Activated naive CD8-positive, alpha-beta T cell treated with anti-CD3 and anti-CD28 coated beads, Interleukin-2, amount 10 ng/mL, durations not matched to agents 7 days and 5 days (primary cell): ENCODE measurements around the gene CHEK2. TPM values are rescaled to one million over a fixed set of nuclear protein-coding genes. Genes with fewer than 3 reads are reported as not detected.
"Not testable (repeated sequence)": the region's sequence is repeated elsewhere in the genome, so short reads cannot be mapped to it uniquely, and the experiment has no call there.

Source experiments
- ATAC-seq: fragments of 150-1000 bp; cut with Tn5 transposase; one replicate; pipeline ENCODE4 v1.10.0; 2021; ENCODE audit warnings: low read depth, moderate library complexity
- POLR2A ChIA-PET: fragments of 350-600 bp; sonication (Branson Sonifier 250); formaldehyde crosslinking; loops from one replicate; lab custom pipeline; 2021; ENCODE audit warnings: antibody characterized with exemption; lab: Charles Lee
- DNase-seq: peaks from one replicate; pipeline ENCODE4 v3.0.0; 2021
- H3K27ac Mint-ChIP-seq: one replicate; pipeline ENCODE4 v1.8.0; 2022; ENCODE audit warnings: mild to moderate bottlenecking, mixed read lengths
- H3K27me3 Mint-ChIP-seq: one replicate; pipeline ENCODE4 v1.8.0; 2022; ENCODE audit warnings: mild to moderate bottlenecking, moderate library complexity, mixed read lengths
- H3K36me3 Mint-ChIP-seq: one replicate; pipeline ENCODE4 v1.8.0; 2021; ENCODE audit warnings: mild to moderate bottlenecking, mixed read lengths
- H3K4me1 Mint-ChIP-seq: one replicate; pipeline ENCODE4 v1.8.0; 2021; ENCODE audit warnings: mixed read lengths
- H3K4me3 Mint-ChIP-seq: one replicate; pipeline ENCODE4 v1.8.0; 2022; ENCODE audit warnings: mild to moderate bottlenecking, moderate library complexity, mixed read lengths
- H3K9me3 Mint-ChIP-seq: one replicate; pipeline ENCODE4 v1.8.0; 2021; ENCODE audit warnings: mixed read lengths
- total RNA-seq, 2 experiments: library from RNA; stranded (reverse); gene quantifications; one replicate each; pipeline ENCODE4 v1.2.3, GENCODE V29; 2021

CHEK2 gene
- total RNA-seq, 2 experiments from 2014 or later: 33.6 to 36.7 TPM

GRCh38 chr22:28663569-28663942 is 78.1 kb downstream of the CHEK2 start:
- H3K36me3 Mint-ChIP-seq, H3K27ac Mint-ChIP-seq, POLR2A ChIA-PET, H3K4me3 Mint-ChIP-seq, ATAC-seq, H3K9me3 Mint-ChIP-seq, DNase-seq, H3K4me1 Mint-ChIP-seq: not testable (repeated sequence)
- H3K27me3 Mint-ChIP-seq: peaks cover 35% of the 10 kb centered on the region

- H3K9me3 Mint-ChIP-seq: no peaks in the 10 kb centered on the region
- no peaks in the 10 kb centered on the region for H3K36me3 Mint-ChIP-seq
- peaks cover 76% of the 10 kb centered on the region for H3K27me3 Mint-ChIP-seq
- H3K4me3 Mint-ChIP-seq: no peak overlapping the region
- ATAC-seq (no peak), DNase-seq (no peak)
- H3K4me1 Mint-ChIP-seq: no peaks in the 10 kb centered on the region
- POLR2A ChIA-PET: no interaction called here
- no peak overlapping the region for H3K27ac Mint-ChIP-seq
These were observed 83.2 kb downstream of the CHEK2 start for GRCh38 chr22:28658448-28658847.

GRCh38 chr22:28656181-28656580 is 85.4 kb downstream of the CHEK2 start:
- no peaks in the 10 kb centered on the region for H3K36me3 Mint-ChIP-seq
- no peak overlapping the region for H3K4me3 Mint-ChIP-seq
- no peak for ATAC-seq
- DNase-seq: no peak
- POLR2A ChIA-PET: no interaction called here
- H3K27me3 Mint-ChIP-seq: peaks cover 78% of the 10 kb centered on the region
- no peaks in the 10 kb centered on the region for H3K9me3 Mint-ChIP-seq
- no peak overlapping the region for H3K27ac Mint-ChIP-seq
- H3K4me1 Mint-ChIP-seq: no peaks in the 10 kb centered on the region

GRCh38 chr22:28650463-28650862 is 91.2 kb downstream of the CHEK2 start:
- Mint-ChIP-seq H3K27me3 (peaks cover 80% of the 10 kb centered on the region), H3K36me3 (no peaks in the 10 kb centered on the region)
- POLR2A ChIA-PET: interaction anchor here (0.6 kb wide), 1 partner anchor 25 kb away, joined by 3 read pairs; no protein-coding TSS in a partner anchor

GRCh38 chr22:28648792-28649191 is 92.8 kb downstream of the CHEK2 start:
- Mint-ChIP-seq H3K4me1 (no peaks in the 10 kb centered on the region), H3K4me3 (no peak overlapping the region), H3K9me3 (no peaks in the 10 kb centered on the region), H3K36me3 (no peaks in the 10 kb centered on the region), H3K27ac (no peak overlapping the region), H3K27me3 (peaks cover 80% of the 10 kb centered on the region)
- POLR2A ChIA-PET: no interaction called here
- DNase-seq (no peak), ATAC-seq (no peak)

More at GRCh38 chr22:28650463-28650862, 91.2 kb downstream of the CHEK2 start:
- Mint-ChIP-seq H3K4me1 (no peaks in the 10 kb centered on the region), H3K9me3 (no peaks in the 10 kb centered on the region), H3K4me3 (no peak overlapping the region), H3K27ac (no peak overlapping the region)
- DNase-seq (no peak), ATAC-seq (no peak)

GRCh38 chr22:28647216-28647615 is 94.4 kb downstream of the CHEK2 start:
- no peak overlapping the region for H3K27ac Mint-ChIP-seq
- H3K4me3 Mint-ChIP-seq: no peak overlapping the region
- DNase-seq (no peak), ATAC-seq (no peak)
- no peaks in the 10 kb centered on the region for H3K9me3 Mint-ChIP-seq
- peaks cover 72% of the 10 kb centered on the region for H3K27me3 Mint-ChIP-seq
- POLR2A ChIA-PET: no interaction called here
- no peaks in the 10 kb centered on the region for H3K36me3 Mint-ChIP-seq
- H3K4me1 Mint-ChIP-seq: no peaks in the 10 kb centered on the region

GRCh38 chr22:28639321-28639720 is 102.3 kb downstream of the CHEK2 start:
- ATAC-seq: no peak
- Mint-ChIP-seq H3K4me3 (no peak overlapping the region), H3K9me3 (no peaks in the 10 kb centered on the region), H3K27ac (no peak overlapping the region), H3K36me3 (no peaks in the 10 kb centered on the region), H3K27me3 (peaks cover 59% of the 10 kb centered on the region), H3K4me1 (no peaks in the 10 kb centered on the region)
- DNase-seq: no peak
- POLR2A ChIA-PET: no interaction called here

Other genes starting within 250 kb of the CHEK2 start
- under 1 TPM; 0.71 to 0.97 TPM for gene TTC28, start 62.0 kb downstream of the CHEK2 start, total RNA-seq
- 10 to 100 TPM; 15.1 to 18.1 TPM for gene HSCB, start 219 bp upstream of the CHEK2 start, total RNA-seq
- 10 to 100 TPM; 27.8 to 28.0 TPM for gene CCDC117, start 30.9 kb upstream of the CHEK2 start, total RNA-seq
- 100 to 1,000 TPM; 178 to 179 TPM for gene XBP1, start 58.7 kb upstream of the CHEK2 start, total RNA-seq
- 1 to 10 TPM; 1.0 to 1.1 TPM for gene ZNRF3, start 141.8 kb upstream of the CHEK2 start, total RNA-seq